SU-DHL-6 (cell line): ENCODE measurements around the gene MC5R.

ENCODE experiments used
- H2AFZ ChIP-seq: fragments of 200-600 bp; sonication (generic); 2 replicates; pipeline ENCODE4 v1.6.1; 2014; ENCODE audit warnings: low read depth, mild to moderate bottlenecking, moderate library complexity, mixed read lengths, antibody characterized with exemption, low read length; ENCODE audit not compliant: severe bottlenecking
- H3F3A ChIP-seq: fragments of 200-600 bp; shearing (Covaris generic); 2 replicates; pipeline ENCODE4 v1.6.0; 2016; ENCODE audit warnings: antibody characterized with exemption, mild to moderate bottlenecking; ENCODE audit not compliant: insufficient read depth
- H3K27ac ChIP-seq: fragments of 200-600 bp; sonication (generic); 2 replicates; pipeline ENCODE4 v1.5.1; 2016; ENCODE audit warnings: low read depth, mild to moderate bottlenecking, low read length, moderate library complexity, mixed read lengths
- H3K27me3 ChIP-seq: fragments of 200-600 bp; sonication (generic), shearing (Covaris generic); 2 replicates; pipeline ENCODE4 v1.6.0; 2014; ENCODE audit warnings: mild to moderate bottlenecking, low read length
- H3K36me3 ChIP-seq: fragments of 200-600 bp; sonication (generic); 2 replicates; pipeline ENCODE4 v1.6.1; 2014; ENCODE audit warnings: mild to moderate bottlenecking, low read length, mixed read lengths
- H3K4me2 ChIP-seq: fragments of 300-600, 200-600 bp; shearing (Covaris generic), sonication (generic); 2 replicates; pipeline ENCODE4 v1.6.0; 2014; ENCODE audit warnings: low read length, low read depth, mild to moderate bottlenecking; ENCODE audit not compliant: poor library complexity, severe bottlenecking
- H3K4me3 ChIP-seq: fragments of 200-600 bp; sonication (generic); 2 replicates; pipeline ENCODE4 v1.5.1; 2014; ENCODE audit warnings: antibody characterized with exemption, low read length, mild to moderate bottlenecking, mixed read lengths; ENCODE audit not compliant: insufficient read depth, poor library complexity, severe bottlenecking
- H3K79me2 ChIP-seq: fragments of 200-600 bp; sonication (generic); 2 replicates; pipeline ENCODE4 v1.6.1; 2014; ENCODE audit warnings: mild to moderate bottlenecking, low read length, moderate library complexity; ENCODE audit not compliant: insufficient read depth
- H3K9ac ChIP-seq: fragments of 200-600 bp; sonication (generic); 2 replicates; pipeline ENCODE4 v1.7.0; 2014; ENCODE audit warnings: mild to moderate bottlenecking, low read length
- H3K9me2 ChIP-seq: fragments of 200-600 bp; sonication (generic); replicated peaks from 2 replicates; pipeline ENCODE4 v1.6.1; 2014; ENCODE audit warnings: low read length; ENCODE audit not compliant: insufficient read depth
- H3K9me3 ChIP-seq: fragments of 200-600 bp; sonication (generic); 2 replicates; pipeline ENCODE4 v1.6.1; 2014; ENCODE audit warnings: low read length, mixed read lengths; ENCODE audit not compliant: insufficient read depth
- H4K20me1 ChIP-seq: fragments of 200-600 bp; sonication (generic); 2 replicates; pipeline ENCODE4 v1.6.1; 2014; ENCODE audit warnings: low read depth, mild to moderate bottlenecking, antibody characterized with exemption, low read length, moderate library complexity, mixed read lengths
- EZH2phosphoT487 ChIP-seq: fragments of 200-600 bp; sonication (generic), shearing (Covaris generic); conservative IDR thresholded peaks from 2 replicates; pipeline ENCODE4 v1.6.1; 2018; ENCODE audit warnings: mild to moderate bottlenecking, antibody characterized with exemption, low read length, moderate library complexity, mixed read lengths
- TF ChIP-seq, protein P1 (sequence below): fragments of 200-600 bp; sonication (generic); IDR thresholded peaks from one replicate; pipeline ENCODE4 v1.5.1; 2017; ENCODE audit warnings: antibody characterized with exemption, mild to moderate bottlenecking, low read length, moderate library complexity; ENCODE audit not compliant: insufficient read depth, poor library complexity, severe bottlenecking

The MC5R gene

DNA sequence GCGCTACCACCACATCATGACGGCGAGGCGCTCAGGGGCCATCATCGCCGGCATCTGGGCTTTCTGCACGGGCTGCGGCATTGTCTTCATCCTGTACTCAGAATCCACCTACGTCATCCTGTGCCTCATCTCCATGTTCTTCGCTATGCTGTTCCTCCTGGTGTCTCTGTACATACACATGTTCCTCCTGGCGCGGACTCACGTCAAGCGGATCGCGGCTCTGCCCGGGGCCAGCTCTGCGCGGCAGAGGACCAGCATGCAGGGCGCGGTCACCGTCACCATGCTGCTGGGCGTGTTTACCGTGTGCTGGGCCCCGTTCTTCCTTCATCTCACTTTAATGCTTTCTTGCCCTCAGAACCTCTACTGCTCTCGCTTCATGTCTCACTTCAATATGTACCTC lies 2.3 kb downstream of the MC5R start:
- no peaks in the 10 kb centered on the region for H3F3A ChIP-seq
- H3K36me3 ChIP-seq: no peaks in the 10 kb centered on the region
- no peak overlapping the region for H2AFZ ChIP-seq
- no peaks in the 10 kb centered on the region for H3K27me3 ChIP-seq
- H3K9ac ChIP-seq: no peak overlapping the region
- H3K27ac ChIP-seq: no peak overlapping the region
- no peaks in the 10 kb centered on the region for H3K79me2 ChIP-seq
- no peaks in the 10 kb centered on the region for H4K20me1 ChIP-seq
- H3K4me2 ChIP-seq: no peak overlapping the region
- no peaks in the 10 kb centered on the region for H3K9me2 ChIP-seq
- H3K4me3 ChIP-seq: no peak overlapping the region
- no peak for TF ChIP-seq EZH2phosphoT487
- TF ChIP-seq, protein P1, sequence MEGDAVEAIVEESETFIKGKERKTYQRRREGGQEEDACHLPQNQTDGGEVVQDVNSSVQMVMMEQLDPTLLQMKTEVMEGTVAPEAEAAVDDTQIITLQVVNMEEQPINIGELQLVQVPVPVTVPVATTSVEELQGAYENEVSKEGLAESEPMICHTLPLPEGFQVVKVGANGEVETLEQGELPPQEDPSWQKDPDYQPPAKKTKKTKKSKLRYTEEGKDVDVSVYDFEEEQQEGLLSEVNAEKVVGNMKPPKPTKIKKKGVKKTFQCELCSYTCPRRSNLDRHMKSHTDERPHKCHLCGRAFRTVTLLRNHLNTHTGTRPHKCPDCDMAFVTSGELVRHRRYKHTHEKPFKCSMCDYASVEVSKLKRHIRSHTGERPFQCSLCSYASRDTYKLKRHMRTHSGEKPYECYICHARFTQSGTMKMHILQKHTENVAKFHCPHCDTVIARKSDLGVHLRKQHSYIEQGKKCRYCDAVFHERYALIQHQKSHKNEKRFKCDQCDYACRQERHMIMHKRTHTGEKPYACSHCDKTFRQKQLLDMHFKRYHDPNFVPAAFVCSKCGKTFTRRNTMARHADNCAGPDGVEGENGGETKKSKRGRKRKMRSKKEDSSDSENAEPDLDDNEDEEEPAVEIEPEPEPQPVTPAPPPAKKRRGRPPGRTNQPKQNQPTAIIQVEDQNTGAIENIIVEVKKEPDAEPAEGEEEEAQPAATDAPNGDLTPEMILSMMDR: no peak
- H3K9me3 ChIP-seq: no peaks in the 10 kb centered on the region

GRCh38 chr18:13831864-13832508 lies 8.0 kb downstream of the MC5R start:
- no peak overlapping the region for H3K27ac ChIP-seq
- no peaks in the 10 kb centered on the region for H3K36me3 ChIP-seq
- no peaks in the 10 kb centered on the region for H3K9me2 ChIP-seq
- H3K4me2 ChIP-seq: no peak overlapping the region
- H4K20me1 ChIP-seq: no peaks in the 10 kb centered on the region
- H3K4me3 ChIP-seq: no peak overlapping the region
- H3K9ac ChIP-seq: no peak overlapping the region
- H3K9me3 ChIP-seq: no peaks in the 10 kb centered on the region
- TF ChIP-seq EZH2phosphoT487: no peak
- TF ChIP-seq, protein P1: no peak
- no peaks in the 10 kb centered on the region for H3F3A ChIP-seq
- no peak overlapping the region for H2AFZ ChIP-seq
- no peaks in the 10 kb centered on the region for H3K27me3 ChIP-seq
- no peaks in the 10 kb centered on the region for H3K79me2 ChIP-seq

DNA sequence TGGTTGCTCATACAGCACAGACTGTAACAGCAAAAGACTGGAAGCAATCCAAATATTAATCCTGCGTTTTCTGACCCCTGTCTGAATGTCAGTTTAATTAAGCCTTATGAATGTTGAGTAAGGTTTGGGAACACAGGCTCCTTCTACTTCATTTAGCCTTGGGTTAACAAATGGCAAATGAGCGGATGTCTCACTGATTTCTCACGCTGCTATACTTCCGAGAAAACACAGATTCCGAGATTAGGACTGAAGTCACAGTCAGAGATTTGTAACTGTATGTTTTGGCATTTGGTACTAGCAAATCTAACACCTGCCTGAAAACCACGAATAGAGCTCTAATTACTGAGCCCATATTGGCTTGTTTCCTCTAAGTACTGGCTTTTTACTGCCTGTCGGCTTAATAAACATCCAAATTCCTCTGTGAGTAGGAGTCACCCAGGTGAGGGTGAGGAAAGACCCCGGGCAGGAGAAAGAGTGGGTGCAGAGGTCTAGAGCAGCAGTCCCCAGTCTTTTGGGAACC lies 10.6 kb downstream of the MC5R start:
- Histone ChIP-seq H3K79me2 (no peaks in the 10 kb centered on the region), H2AFZ (no peak overlapping the region), H3F3A (no peaks in the 10 kb centered on the region), H3K27ac (no peak overlapping the region), H3K9me2 (no peaks in the 10 kb centered on the region), H3K9me3 (no peaks in the 10 kb centered on the region), H3K4me2 (no peak overlapping the region), H4K20me1 (no peaks in the 10 kb centered on the region), H3K27me3 (no peaks in the 10 kb centered on the region), H3K36me3 (no peaks in the 10 kb centered on the region), H3K4me3 (no peak overlapping the region), H3K9ac (no peak overlapping the region)
- TF ChIP-seq EZH2phosphoT487: no peak
- TF ChIP-seq, protein P1: no peak
